HepG2 (cell line): ENCODE measurements around the gene PROCR. TPM values are rescaled to one million over a fixed set of nuclear protein-coding genes. Genes with fewer than 3 reads are reported as not detected.

Experiments used
- ATAC-seq: fragments of 200-7000 bp; cut with Tn5 transposase; 3 replicates; pipeline ENCODE4 v1.9.1; 2020; ENCODE audit warnings: mild to moderate bottlenecking, moderate library complexity
- BruUV-seq: library from RNA; stranded (reverse); fragments of 400-500 nt; replicated peaks from 2 replicates; lab custom pipeline; 2021; lab: Mats Ljungman, UMichigan
- CTCF ChIA-PET: fragments of 300-600 bp; formaldehyde crosslinking; extraction: SDS; loops from one replicate; lab custom pipeline; 2021; ENCODE audit warnings: low total read pairs, inconsistent platforms, low intra/inter-chr PET ratio; lab: Yijun Ruan, JAX
- POLR2A ChIA-PET: fragments of 350-600 bp; sonication (Branson Sonifier 250); formaldehyde crosslinking; loops from one replicate; lab custom pipeline; 2020; ENCODE audit warnings: antibody characterized with exemption, inconsistent platforms; lab: Yijun Ruan, JAX
- DNase-seq: peaks from one replicate; pipeline ENCODE4 v3.0.0-alpha.2; 2015; ENCODE audit warnings: low spot score
- FAIRE-seq: peaks from 3 replicates; lab custom pipeline; 2011; peaks lifted over from hg19 to GRCh38; lab: Jason Lieb, UNC
- H2AFZ ChIP-seq: one replicate; pipeline ENCODE4 v1.6.1; 2011; ENCODE audit warnings: low read length, inconsistent platforms
- H3K27ac ChIP-seq: fragments of 300-600 bp; 3 replicates; pipeline ENCODE4 v1.8.0; 2011; ENCODE audit warnings: mixed run types, mild to moderate bottlenecking, mixed read lengths, low read length, inconsistent platforms; ENCODE audit not compliant: insufficient read depth; ENCODE audit errors: extremely low read length
- H3K27me3 ChIP-seq, 2 experiments: fragments of 200-600 bp in 1 of 2; 2 replicates in 1 of 2; 3 replicates in 1 of 2; pipeline versions ENCODE4 v1.6.0 to v1.8.0; 2011; ENCODE audit warnings: low read length in 2 of 2, mild to moderate bottlenecking in 2 of 2, moderate library complexity in 2 of 2, inconsistent platforms in 1 of 2; ENCODE audit not compliant: insufficient read depth in 2 of 2, control insufficient read depth in 1 of 2
- H3K36me3 ChIP-seq, 2 experiments: fragments of 200-600 bp in 1 of 2; replicated peaks in 1 of 2; 2 replicates in 1 of 2; 3 replicates in 1 of 2; pipeline versions ENCODE4 v1.5.1 to v1.8.0; 2011; ENCODE audit warnings: low read length in 2 of 2, inconsistent platforms in 1 of 2; ENCODE audit not compliant: insufficient read depth in 2 of 2, control insufficient read depth in 1 of 2
- H3K4me1 ChIP-seq: 2 replicates; pipeline ENCODE4 v1.5.1; 2012; ENCODE audit warnings: low read length, inconsistent platforms; ENCODE audit not compliant: insufficient read depth
- H3K4me2 ChIP-seq: 2 replicates; pipeline ENCODE4 v1.6.0; 2011; ENCODE audit warnings: low read depth, low read length, inconsistent platforms
- H3K4me3 ChIP-seq, 3 experiments: fragments of 200-600 bp in 1 of 3; sonication (generic), shearing (Covaris generic) in 1 of 3; replicated peaks in 1 of 3; 2 replicates each; pipeline ENCODE4 v1.5.1; 2011 to 2016; ENCODE audit warnings: low read length in 3 of 3, inconsistent platforms in 2 of 3, low read depth in 2 of 3, mild to moderate bottlenecking in 2 of 3, control low read depth in 1 of 3, mixed read lengths in 1 of 3; ENCODE audit not compliant: insufficient read depth in 1 of 3
- H3K79me2 ChIP-seq: one replicate; pipeline ENCODE4 v1.6.1; 2011; ENCODE audit warnings: low read length, inconsistent platforms; ENCODE audit not compliant: insufficient read depth
- H3K9ac ChIP-seq: 2 replicates; pipeline ENCODE4 v1.6.0; 2011; ENCODE audit warnings: mild to moderate bottlenecking, low read depth, low read length, inconsistent platforms; ENCODE audit not compliant: insufficient read depth
- H3K9me3 ChIP-seq: 2 replicates; pipeline ENCODE4 v1.5.1; 2012; ENCODE audit warnings: mild to moderate bottlenecking, low read length
- H4K20me1 ChIP-seq: 2 replicates; pipeline ENCODE4 v1.6.0; 2011; ENCODE audit warnings: inconsistent platforms, mild to moderate bottlenecking, low read length, moderate library complexity; ENCODE audit not compliant: insufficient read depth
- ASH2L ChIP-seq: fragments of 300-600, 200-600 bp; sonication (generic); IDR thresholded peaks from 2 replicates; pipeline ENCODE4 v1.7.0; 2017; ENCODE audit warnings: low read depth, mild to moderate bottlenecking, moderate library complexity, mixed read lengths, low read length; ENCODE audit not compliant: insufficient read length
- BORCS8-MEF2B ChIP-seq: sonication (generic); formaldehyde crosslinking; IDR thresholded peaks from 2 replicates; pipeline ENCODE4 v1.8.0; 2022; ENCODE audit warnings: mild to moderate bottlenecking, missing genetic modification reagents
- CBX2 ChIP-seq, 2 experiments: fragments of 200-600 bp in 1 of 2; sonication (generic); formaldehyde crosslinking in 1 of 2; IDR thresholded peaks; 2 replicates each; pipeline versions ENCODE4 v1.7.0 to v1.8.1; 2018 to 2022; ENCODE audit warnings: low read depth in 2 of 2, low read length in 1 of 2, mild to moderate bottlenecking in 1 of 2, missing genetic modification reagents in 1 of 2
- FOXK1 ChIP-seq: sonication (generic); formaldehyde crosslinking; IDR thresholded peaks from 2 replicates; pipeline ENCODE4 v1.4.0; 2020; ENCODE audit warnings: low read depth, missing genetic modification reagents, borderline replicate concordance
- MXI1 ChIP-seq: IDR thresholded peaks from 3 replicates; pipeline ENCODE4 v1.6.1; 2012; ENCODE audit warnings: low read depth, low read length, inconsistent platforms, borderline replicate concordance
- NKX3-1 ChIP-seq: sonication (generic); formaldehyde crosslinking; IDR thresholded peaks from 2 replicates; pipeline ENCODE4 v1.5.0; 2020; ENCODE audit warnings: missing genetic modification reagents
- NR3C1 ChIP-seq: sonication (generic); formaldehyde crosslinking; IDR thresholded peaks from 2 replicates; pipeline ENCODE4 v1.4.0; 2020; ENCODE audit warnings: missing genetic modification reagents
- PCBP2 ChIP-seq: fragments of 200-400 bp; formaldehyde crosslinking; optimal IDR thresholded peaks from 2 replicates; pipeline ENCODE3; 2018; ENCODE audit warnings: low read length, low read depth; ENCODE audit not compliant: poor library complexity, severe bottlenecking
- PLRG1 ChIP-seq: fragments of 450-650 bp; conservative IDR thresholded peaks from 2 replicates; pipeline ENCODE4 v1.6.1; 2016
- REL ChIP-seq: sonication (generic); formaldehyde crosslinking; conservative IDR thresholded peaks from 2 replicates; pipeline ENCODE4 v1.8.0; 2022; ENCODE audit warnings: mild to moderate bottlenecking, missing genetic modification reagents, moderate library complexity
- ZNF547 ChIP-seq: sonication (generic); formaldehyde crosslinking; IDR thresholded peaks from 2 replicates; pipeline ENCODE4 v1.5.1; 2020; ENCODE audit warnings: mild to moderate bottlenecking, missing genetic modification reagents
- ZNF563 ChIP-seq: sonication (generic); formaldehyde crosslinking; IDR thresholded peaks from 2 replicates; pipeline ENCODE4 v1.8.0; 2022; ENCODE audit warnings: mild to moderate bottlenecking, moderate library complexity, missing genetic modification reagents
- ZNF709 ChIP-seq: sonication (generic); formaldehyde crosslinking; IDR thresholded peaks from 2 replicates; pipeline ENCODE4 v1.5.0; 2020; ENCODE audit warnings: mild to moderate bottlenecking, missing genetic modification reagents
- ZNF777 ChIP-seq: sonication (generic); formaldehyde crosslinking; IDR thresholded peaks from 2 replicates; pipeline ENCODE4 v1.4.0; 2020; ENCODE audit warnings: missing genetic modification reagents
- WGBS: methylation state at CpG from one replicate; pipeline ENCODE4 v1.1.6; 2017; ENCODE audit warnings: low lambda C conversion rate; 5-methylcytosine and 5-hydroxymethylcytosine counted together
- in situ Hi-C: cut with HindIII; loops from 2 replicates; pipeline ENCODE4 v1.10.0; 2017; ENCODE audit warnings: low pct_unique_long_range_greater_than_20kb; ENCODE audit not compliant: extremely low pct_ligation_motif_present
- intact Hi-C: fragments of 100-400 bp; cut with micrococcal nuclease; formaldehyde crosslinking; loops from one replicate; pipeline ENCODE4 v1.10.0; 2022; ENCODE audit not compliant: unreplicated experiment
- polyA plus RNA-seq, 8 experiments: library from polyadenylated mRNA; depleted of rRNA in 3 of 8; stranded (reverse) in 7 of 8; unstranded in 1 of 8; fragments of >200 nt; fragmentation: Illumina TruSeq in 4 of 8; extraction: Trizol in 4 of 8; gene quantifications; 2 replicates each; pipeline versions ENCODE4 v1.2.1 to v1.2.3, GENCODE V29; 2011 to 2016; ENCODE audit warnings: low read depth in 4 of 8, missing spikeins in 1 of 8, mixed read lengths in 1 of 8; ENCODE audit not compliant: insufficient read depth in 1 of 8
- total RNA-seq, 5 experiments: library from RNA; depleted of rRNA; stranded (reverse); fragments of >200 nt; fragmentation: Illumina TruSeq; extraction: Trizol; gene quantifications; 2 replicates each; pipeline ENCODE4 v1.2.3, GENCODE V29; 2016; ENCODE audit warnings: low read depth in 1 of 5
- TF ChIP-seq, protein P1 (sequence below): IDR thresholded peaks from 2 replicates; pipeline ENCODE4 v1.6.1; 2018; ENCODE audit warnings: missing genetic modification reagents
- TF ChIP-seq, protein P2 (sequence below): sonication (generic); formaldehyde crosslinking; conservative IDR thresholded peaks from 2 replicates; pipeline ENCODE4 v1.8.1; 2023; ENCODE audit warnings: missing genetic modification reagents
- TF ChIP-seq, protein P3 (sequence below): sonication (generic); formaldehyde crosslinking; IDR thresholded peaks from 2 replicates; pipeline ENCODE4 v1.4.0; 2020; ENCODE audit warnings: missing genetic modification reagents, borderline replicate concordance
- TF ChIP-seq, protein P4 (sequence below), 2 experiments: sonication (generic) in 1 of 2; formaldehyde crosslinking in 1 of 2; IDR thresholded peaks; 2 replicates each; pipeline versions ENCODE4 v1.5.1 to v1.6.1; 2011 to 2020; ENCODE audit warnings: borderline replicate concordance in 1 of 2, low read depth in 1 of 2, low read length in 1 of 2, mild to moderate bottlenecking in 1 of 2, missing genetic modification reagents in 1 of 2, moderate library complexity in 1 of 2

The PROCR gene
- total and polyA plus RNA-seq, 2 of the 13 experiments (the other 11 are each of a cell fraction or from before 2014, with no cell fraction given), result 1.4 to 1.7 TPM

DNA sequence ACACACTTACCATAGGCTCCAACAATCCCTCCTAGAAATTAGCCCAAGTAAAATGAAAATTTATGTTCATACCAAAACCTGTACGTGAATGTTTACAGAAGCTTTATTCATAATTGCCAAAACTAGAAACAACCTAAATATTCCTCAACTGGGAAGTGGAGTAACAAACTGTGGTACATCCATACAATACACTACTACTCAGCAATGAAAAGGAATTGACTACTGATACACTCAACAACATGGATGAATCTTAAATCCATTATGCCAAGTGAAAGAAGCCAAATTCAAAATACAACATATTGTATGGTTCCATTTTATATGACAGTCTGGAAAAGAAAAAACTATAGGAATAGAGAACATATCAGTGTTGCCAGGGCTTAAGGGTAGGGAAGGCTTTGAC lies 34.9 kb downstream of the PROCR start:
- POLR2A ChIA-PET, result no interaction called here
- CTCF ChIA-PET, result interaction anchor here (4.0 kb wide), 1 partner anchor 112 kb away, joined by 58 read pairs; the partner anchor contains the start of gene TRPC4AP
- in situ Hi-C loops, result loop anchor here (5.0 kb wide), 1 partner anchor 60 kb away; the partner anchor contains the start of gene EDEM2

More for the DNA sequence above, 34.9 kb downstream of the PROCR start:
- intact Hi-C loops, result loop anchor here (5.0 to 10.0 kb wide), 2 partner anchors 330 to 372 kb away; partner anchors contain the start of gene ACSS2
- Histone ChIP-seq H3K4me3 (no peak overlapping the region), H3K9me3 (no peaks in the 10 kb centered on the region), H4K20me1 (no peaks in the 10 kb centered on the region), H2AFZ (no peak overlapping the region), H3K27me3 (no peaks in the 10 kb centered on the region), H3K4me2 (no peak overlapping the region), H3K36me3 (no peaks in the 10 kb centered on the region), H3K9ac (no peak overlapping the region), H3K27ac (no peak overlapping the region), H3K79me2 (no peaks in the 10 kb centered on the region), H3K4me1 (peaks cover 18% of the 10 kb centered on the region)
- ATAC-seq (no peak), DNase-seq (no peak), FAIRE-seq (no peak)
- no peak for TF ChIP-seq ZNF777
- TF ChIP-seq ASH2L, result no peak
- TF ChIP-seq, protein P1, sequence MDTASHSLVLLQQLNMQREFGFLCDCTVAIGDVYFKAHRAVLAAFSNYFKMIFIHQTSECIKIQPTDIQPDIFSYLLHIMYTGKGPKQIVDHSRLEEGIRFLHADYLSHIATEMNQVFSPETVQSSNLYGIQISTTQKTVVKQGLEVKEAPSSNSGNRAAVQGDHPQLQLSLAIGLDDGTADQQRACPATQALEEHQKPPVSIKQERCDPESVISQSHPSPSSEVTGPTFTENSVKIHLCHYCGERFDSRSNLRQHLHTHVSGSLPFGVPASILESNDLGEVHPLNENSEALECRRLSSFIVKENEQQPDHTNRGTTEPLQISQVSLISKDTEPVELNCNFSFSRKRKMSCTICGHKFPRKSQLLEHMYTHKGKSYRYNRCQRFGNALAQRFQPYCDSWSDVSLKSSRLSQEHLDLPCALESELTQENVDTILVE (CRISPR knock-in tag), result no peak
- no peak for TF ChIP-seq REL (CRISPR knock-in tag)
- no peak for TF ChIP-seq FOXK1 (CRISPR knock-in tag)
- no peak for TF ChIP-seq ZNF547 (CRISPR knock-in tag)
- no peak for TF ChIP-seq CBX2 (IDR thresholded peaks at IDR 0.05; ENCODE audit: low read depth, low read length)
- TF ChIP-seq CBX2 (CRISPR knock-in tag; IDR thresholded peaks at IDR 0.05; ENCODE audit: low read depth), result no peak
- TF ChIP-seq, protein P2, sequence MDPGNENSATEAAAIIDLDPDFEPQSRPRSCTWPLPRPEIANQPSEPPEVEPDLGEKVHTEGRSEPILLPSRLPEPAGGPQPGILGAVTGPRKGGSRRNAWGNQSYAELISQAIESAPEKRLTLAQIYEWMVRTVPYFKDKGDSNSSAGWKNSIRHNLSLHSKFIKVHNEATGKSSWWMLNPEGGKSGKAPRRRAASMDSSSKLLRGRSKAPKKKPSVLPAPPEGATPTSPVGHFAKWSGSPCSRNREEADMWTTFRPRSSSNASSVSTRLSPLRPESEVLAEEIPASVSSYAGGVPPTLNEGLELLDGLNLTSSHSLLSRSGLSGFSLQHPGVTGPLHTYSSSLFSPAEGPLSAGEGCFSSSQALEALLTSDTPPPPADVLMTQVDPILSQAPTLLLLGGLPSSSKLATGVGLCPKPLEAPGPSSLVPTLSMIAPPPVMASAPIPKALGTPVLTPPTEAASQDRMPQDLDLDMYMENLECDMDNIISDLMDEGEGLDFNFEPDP (CRISPR knock-in tag), result no peak
- TF ChIP-seq, protein P3, sequence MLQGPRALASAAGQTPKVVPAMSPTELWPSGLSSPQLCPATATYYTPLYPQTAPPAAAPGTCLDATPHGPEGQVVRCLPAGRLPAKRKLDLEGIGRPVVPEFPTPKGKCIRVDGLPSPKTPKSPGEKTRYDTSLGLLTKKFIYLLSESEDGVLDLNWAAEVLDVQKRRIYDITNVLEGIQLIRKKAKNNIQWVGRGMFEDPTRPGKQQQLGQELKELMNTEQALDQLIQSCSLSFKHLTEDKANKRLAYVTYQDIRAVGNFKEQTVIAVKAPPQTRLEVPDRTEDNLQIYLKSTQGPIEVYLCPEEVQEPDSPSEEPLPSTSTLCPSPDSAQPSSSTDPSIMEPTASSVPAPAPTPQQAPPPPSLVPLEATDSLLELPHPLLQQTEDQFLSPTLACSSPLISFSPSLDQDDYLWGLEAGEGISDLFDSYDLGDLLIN, result no peak
- TF ChIP-seq, protein P4, sequence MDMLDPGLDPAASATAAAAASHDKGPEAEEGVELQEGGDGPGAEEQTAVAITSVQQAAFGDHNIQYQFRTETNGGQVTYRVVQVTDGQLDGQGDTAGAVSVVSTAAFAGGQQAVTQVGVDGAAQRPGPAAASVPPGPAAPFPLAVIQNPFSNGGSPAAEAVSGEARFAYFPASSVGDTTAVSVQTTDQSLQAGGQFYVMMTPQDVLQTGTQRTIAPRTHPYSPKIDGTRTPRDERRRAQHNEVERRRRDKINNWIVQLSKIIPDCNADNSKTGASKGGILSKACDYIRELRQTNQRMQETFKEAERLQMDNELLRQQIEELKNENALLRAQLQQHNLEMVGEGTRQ (IDR thresholded peaks at IDR 0.05; ENCODE audit: low read depth, low read length), result no peak
- TF ChIP-seq, protein P4 (CRISPR knock-in tag; IDR thresholded peaks at IDR 0.05; ENCODE audit: borderline replicate concordance), result no peak
- no peak for TF ChIP-seq MXI1
- no peak for TF ChIP-seq ZNF709 (CRISPR knock-in tag)
- no peak for TF ChIP-seq NR3C1 (CRISPR knock-in tag)
- no peak for TF ChIP-seq NKX3-1 (CRISPR knock-in tag)
- TF ChIP-seq PCBP2, result no peak
- no peak for TF ChIP-seq ZNF563 (CRISPR knock-in tag)
- no peak for TF ChIP-seq BORCS8-MEF2B
- no peak for TF ChIP-seq PLRG1
- WGBS, result 69% methylated on average over 1 of the region's 1 CpG
- BruUV-seq, result no TSS peak
